ENCODE results near the gene LAMP5.

DNA sequence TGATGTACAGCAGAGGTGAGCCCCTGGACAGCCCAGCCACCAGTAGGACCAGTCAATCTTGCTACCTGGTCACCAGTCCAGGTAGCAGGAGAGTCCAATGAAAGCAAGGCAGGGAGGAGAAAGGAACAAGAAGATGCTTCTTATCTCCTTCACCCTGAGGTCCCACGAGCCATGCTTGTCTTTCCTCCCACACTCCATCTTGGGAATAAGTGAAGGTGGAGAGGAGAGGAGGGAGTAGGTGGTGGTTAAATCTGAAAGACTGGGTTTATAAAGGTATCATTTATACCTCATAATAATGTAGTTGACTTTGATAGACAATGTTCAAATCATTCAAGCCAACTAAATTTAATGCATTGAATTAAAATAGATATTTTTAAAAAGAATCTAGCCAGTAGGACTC is 35.9 kb downstream of the LAMP5 start:
- TF ChIP-seq, protein P1, sequence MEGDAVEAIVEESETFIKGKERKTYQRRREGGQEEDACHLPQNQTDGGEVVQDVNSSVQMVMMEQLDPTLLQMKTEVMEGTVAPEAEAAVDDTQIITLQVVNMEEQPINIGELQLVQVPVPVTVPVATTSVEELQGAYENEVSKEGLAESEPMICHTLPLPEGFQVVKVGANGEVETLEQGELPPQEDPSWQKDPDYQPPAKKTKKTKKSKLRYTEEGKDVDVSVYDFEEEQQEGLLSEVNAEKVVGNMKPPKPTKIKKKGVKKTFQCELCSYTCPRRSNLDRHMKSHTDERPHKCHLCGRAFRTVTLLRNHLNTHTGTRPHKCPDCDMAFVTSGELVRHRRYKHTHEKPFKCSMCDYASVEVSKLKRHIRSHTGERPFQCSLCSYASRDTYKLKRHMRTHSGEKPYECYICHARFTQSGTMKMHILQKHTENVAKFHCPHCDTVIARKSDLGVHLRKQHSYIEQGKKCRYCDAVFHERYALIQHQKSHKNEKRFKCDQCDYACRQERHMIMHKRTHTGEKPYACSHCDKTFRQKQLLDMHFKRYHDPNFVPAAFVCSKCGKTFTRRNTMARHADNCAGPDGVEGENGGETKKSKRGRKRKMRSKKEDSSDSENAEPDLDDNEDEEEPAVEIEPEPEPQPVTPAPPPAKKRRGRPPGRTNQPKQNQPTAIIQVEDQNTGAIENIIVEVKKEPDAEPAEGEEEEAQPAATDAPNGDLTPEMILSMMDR (IDR thresholded peaks at IDR 0.05; ENCODE audit: low read depth, low read length), result no peak
- TF ChIP-seq EZH2phosphoT487 (IDR thresholded peaks at IDR 0.05; ENCODE audit: low read depth), result no peak

Data from OCI-LY3 (cell line).